Hematopoietic multipotent progenitor cell (in vitro differentiated cells): Measurements from ENCODE around the gene GPR137B. TPM values are rescaled to one million over a fixed set of nuclear protein-coding genes. Genes with fewer than 3 reads are reported as not detected.

Experiments
- DNase-seq, 3 donors: peaks; one replicate each; pipeline ENCODE4 v3.0.0-alpha.2; 2011 to 2015; ENCODE audit warnings: low read depth in 2 of 3, low spot score in 2 of 3
- total RNA-seq: library from RNA; depleted of rRNA; stranded (reverse); fragments of >200 nt; gene quantifications from one replicate; pipeline ENCODE4 v1.2.3, GENCODE V29; 2012

GPR137B gene
- total RNA-seq, 1 donor: 11.6 TPM

DNA sequence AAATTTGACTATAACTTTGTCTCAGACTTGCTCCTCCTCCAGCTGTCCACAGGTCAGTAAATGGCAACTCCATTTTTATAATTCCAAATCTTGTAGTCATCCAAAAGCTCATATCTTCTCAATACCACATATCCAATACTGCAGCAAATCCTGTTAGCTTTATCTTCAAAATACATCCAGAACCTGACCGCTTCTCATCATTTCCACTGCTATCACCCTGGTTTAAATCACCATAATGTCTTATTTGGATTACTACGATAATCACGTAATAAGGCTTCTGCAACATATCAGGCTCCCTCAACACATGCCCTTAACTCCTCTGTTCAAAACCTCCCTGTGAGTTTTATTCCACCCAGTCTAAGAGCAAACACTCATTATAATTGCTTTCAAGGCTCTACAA, 104.9 kb downstream of the GPR137B start:
- DNase-seq: no peak

DNA sequence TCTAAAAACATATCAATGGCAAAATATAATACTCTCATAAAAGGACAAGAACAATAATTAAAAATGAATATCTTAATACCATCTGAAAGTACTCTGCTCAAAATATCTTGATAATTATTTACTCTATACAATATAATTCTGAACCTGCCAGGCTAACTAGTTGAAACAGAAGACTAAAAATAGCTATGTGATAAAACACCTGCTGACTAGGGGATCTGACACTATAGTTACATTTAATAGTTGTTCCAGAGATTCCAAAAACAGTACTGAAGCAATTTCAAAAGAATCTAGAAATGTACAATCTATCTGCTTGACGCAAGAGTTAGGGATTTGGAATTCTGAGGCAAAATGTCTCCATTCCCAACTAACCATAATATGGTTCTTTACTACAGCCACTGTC, 109.2 kb downstream of the GPR137B start:
- no peak for DNase-seq

DNA sequence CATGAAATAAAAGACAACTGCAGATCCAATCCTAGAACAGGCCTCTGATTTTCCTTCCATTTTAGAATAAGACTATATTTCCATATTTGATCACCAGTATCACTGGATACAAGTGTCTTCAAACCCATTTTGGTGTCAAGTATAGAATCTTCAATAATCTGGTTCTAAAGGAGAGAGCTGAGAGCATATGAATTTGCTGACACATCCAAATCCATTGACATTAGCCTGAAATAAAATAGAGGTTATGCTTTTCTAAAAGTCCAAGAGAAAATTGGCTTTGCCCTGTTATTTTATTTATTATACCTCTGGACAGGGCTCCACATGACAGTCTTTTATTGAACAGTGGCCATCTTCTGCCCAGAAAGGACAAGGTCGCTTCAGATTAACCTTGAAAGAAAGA, 110.8 kb downstream of the GPR137B start:
- DNase-seq: no peak

DNA sequence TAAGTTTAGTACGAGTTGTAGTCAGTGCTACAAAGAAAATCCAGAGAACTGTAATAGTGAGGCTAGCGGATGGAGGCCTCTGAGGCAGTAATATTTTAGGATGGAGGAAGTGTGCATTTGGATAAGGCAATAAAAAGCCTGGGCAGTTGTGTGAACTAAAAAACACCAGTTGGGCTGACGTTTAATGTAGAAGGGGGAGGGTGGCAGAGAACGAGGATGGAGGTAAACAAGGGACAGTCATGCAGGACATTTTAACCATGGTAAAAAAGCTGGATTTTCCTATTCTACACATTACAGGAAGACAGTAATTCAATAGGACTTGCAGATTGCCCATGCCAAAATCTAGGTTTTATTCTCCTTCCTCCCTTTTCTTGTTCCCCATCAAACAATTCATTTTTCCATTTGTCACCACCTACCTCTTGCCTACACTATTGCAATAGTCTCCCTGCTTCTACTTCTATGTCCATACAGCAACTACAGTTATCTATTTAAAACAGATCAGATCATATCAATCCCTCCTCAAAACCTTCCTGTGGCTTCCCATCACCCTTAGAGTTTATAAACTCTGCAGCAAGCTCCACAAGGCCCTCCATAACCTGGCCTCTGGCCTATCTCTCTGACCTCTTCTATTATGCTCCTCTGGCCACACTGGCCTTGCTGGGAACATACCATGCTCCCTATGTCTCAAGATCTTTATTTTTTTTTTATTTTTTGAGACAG, 111.7 kb downstream of the GPR137B start:
- no peak for DNase-seq

DNA sequence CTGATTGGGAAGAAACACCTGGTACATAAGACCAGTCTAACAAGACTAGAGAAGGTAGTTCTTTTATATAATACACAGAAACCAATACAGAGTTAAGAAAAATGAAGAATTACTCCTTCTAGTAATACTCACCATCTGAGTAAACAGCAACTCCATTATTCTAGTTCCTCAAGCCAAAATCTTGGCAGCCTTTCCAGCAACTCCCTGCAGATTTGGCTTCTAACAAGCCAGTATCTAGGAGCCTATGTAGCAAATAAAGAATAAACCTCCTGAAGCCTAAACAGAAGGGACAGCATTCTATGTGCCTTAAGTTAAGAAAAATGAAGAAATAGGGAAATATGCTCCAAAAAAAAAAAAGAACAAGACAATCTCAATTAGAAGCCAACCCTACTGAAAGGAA, 114.9 kb downstream of the GPR137B start:
- no peak for DNase-seq

DNA sequence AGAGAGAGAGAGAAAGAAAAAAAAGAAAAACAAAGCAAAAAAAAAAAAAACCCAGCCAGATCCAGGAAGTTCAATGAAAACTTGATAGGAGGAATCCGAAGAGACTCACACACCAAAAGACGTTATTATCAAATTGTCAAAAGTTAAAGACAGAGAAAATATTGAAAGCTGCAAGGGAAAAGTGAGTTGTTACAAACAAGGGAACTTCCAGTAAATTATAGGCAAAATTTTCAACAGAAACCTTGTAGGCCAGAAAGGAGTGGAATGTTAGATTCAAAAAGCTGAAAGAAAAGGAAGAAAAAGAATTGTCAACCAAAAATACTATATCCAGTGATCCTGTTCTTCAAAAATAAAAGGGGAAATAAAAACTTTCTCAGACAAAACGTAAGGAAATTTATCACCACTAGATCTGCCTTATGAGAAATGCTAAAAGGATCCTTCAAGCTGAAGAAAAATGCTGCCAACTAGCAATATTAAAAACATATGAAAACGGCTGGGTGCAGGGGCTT, 115.8 kb downstream of the GPR137B start:
- DNase-seq: peak in 1 of 3 donors; percentile 66

Other genes starting within 250 kb of the GPR137B start
- 0.27 TPM for gene NID1, start 77.4 kb upstream of the GPR137B start, total RNA-seq
- 4.8 TPM for gene ERO1B, start 139.4 kb downstream of the GPR137B start, total RNA-seq